ENCODE measurements around the gene AFMID.

The AFMID gene

DNA sequence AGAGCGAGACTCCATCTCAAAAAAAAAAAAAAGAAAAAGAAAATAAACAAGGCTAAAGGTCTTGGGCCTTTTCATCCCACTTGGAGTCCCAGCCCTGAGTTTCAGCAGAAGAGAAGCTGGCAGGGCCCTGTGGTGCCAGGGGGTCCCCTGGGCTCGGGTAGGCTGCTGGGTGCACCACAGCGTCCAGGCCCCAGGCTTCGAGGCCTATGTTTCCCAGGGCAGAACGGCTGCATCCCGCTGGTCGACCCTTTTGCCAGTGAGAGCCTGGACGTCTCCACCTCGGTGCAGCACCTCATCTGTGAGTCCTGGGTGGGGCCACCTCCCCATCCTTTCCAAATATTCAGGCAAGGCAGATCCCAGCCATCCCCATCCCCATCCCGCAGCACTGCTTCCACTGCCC lies 46.5 kb downstream of the AFMID start:
- Histone ChIP-seq H3K4me1 (ENCODE audit: control insufficient read depth, insufficient read depth, low read length) (no peaks in the 10 kb centered on the region), H3K36me3 (ENCODE audit: control insufficient read depth in 2 of 2, insufficient read depth in 1 of 2, low read length in 2 of 2) (no peaks in the 10 kb centered on the region), H3K9me3 (ENCODE audit: control insufficient read depth, insufficient read depth, low read depth, low read length) (no peaks in the 10 kb centered on the region), H3K4me3 (ENCODE audit: low read depth, low read length) (no peak overlapping the region), H3K27ac (ENCODE audit: extremely low read depth, low read depth, low read length) (no peak overlapping the region)
- TF ChIP-seq ZNF366 (tag by site-specific recombination; conservative IDR thresholded peaks at IDR 0.05) (no peak), ZNF174 (tag by site-specific recombination; IDR thresholded peaks at IDR 0.05) (no peak), ZNF544 (tag by site-specific recombination; IDR thresholded peaks at IDR 0.05) (no peak), ZNF701 (tag by site-specific recombination; IDR thresholded peaks at IDR 0.05) (no peak), SP2 (tag by site-specific recombination; IDR thresholded peaks at IDR 0.05) (no peak), ZNF626 (tag by site-specific recombination; IDR thresholded peaks at IDR 0.05) (no peak), ZNF776 (tag by site-specific recombination; IDR thresholded peaks at IDR 0.05; ENCODE audit: borderline replicate concordance) (no peak), ZNF239 (tag by site-specific recombination; IDR thresholded peaks at IDR 0.05) (no peak), ZNF175 (tag by site-specific recombination; IDR thresholded peaks at IDR 0.05) (no peak), ZNF155 (tag by site-specific recombination; IDR thresholded peaks at IDR 0.05) (no peak), ZNF654 (tag by site-specific recombination; IDR thresholded peaks at IDR 0.05; ENCODE audit: low read depth) (no peak), ZNF10 (tag by site-specific recombination; IDR thresholded peaks at IDR 0.05) (no peak), ZNF843 (tag by site-specific recombination; IDR thresholded peaks at IDR 0.05) (no peak), HOXD13 (CRISPR knock-in tag; IDR thresholded peaks at IDR 0.05; ENCODE audit: borderline replicate concordance) (no peak), ZNF324 (tag by site-specific recombination; IDR thresholded peaks at IDR 0.05) (no peak), KLF9 (tag by site-specific recombination; IDR thresholded peaks at IDR 0.05; ENCODE audit: low read depth) (no peak)
- TF ChIP-seq, protein P1, sequence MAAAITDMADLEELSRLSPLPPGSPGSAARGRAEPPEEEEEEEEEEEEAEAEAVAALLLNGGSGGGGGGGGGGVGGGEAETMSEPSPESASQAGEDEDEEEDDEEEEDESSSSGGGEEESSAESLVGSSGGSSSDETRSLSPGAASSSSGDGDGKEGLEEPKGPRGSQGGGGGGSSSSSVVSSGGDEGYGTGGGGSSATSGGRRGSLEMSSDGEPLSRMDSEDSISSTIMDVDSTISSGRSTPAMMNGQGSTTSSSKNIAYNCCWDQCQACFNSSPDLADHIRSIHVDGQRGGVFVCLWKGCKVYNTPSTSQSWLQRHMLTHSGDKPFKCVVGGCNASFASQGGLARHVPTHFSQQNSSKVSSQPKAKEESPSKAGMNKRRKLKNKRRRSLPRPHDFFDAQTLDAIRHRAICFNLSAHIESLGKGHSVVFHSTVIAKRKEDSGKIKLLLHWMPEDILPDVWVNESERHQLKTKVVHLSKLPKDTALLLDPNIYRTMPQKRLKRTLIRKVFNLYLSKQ (tag by site-specific recombination; IDR thresholded peaks at IDR 0.05; ENCODE audit: borderline replicate concordance), result no peak
- TF ChIP-seq, protein P2, sequence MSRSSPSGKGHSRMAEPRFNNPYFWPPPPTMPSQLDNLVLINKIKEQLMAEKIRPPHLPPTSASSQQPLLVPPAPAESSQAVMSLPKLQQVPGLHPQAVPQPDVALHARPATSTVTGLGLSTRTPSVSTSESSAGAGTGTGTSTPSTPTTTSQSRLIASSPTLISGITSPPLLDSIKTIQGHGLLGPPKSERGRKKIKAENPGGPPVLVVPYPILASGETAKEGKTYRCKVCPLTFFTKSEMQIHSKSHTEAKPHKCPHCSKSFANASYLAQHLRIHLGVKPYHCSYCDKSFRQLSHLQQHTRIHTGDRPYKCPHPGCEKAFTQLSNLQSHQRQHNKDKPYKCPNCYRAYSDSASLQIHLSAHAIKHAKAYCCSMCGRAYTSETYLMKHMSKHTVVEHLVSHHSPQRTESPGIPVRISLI (tag by site-specific recombination; IDR thresholded peaks at IDR 0.05), result no peak
- ChIA-PET CTCF (interaction anchor here (8.6 kb wide), 1 partner anchor 16 kb away, joined by 60 read pairs; no protein-coding TSS in a partner anchor), POLR2A (no interaction called here)

DNA sequence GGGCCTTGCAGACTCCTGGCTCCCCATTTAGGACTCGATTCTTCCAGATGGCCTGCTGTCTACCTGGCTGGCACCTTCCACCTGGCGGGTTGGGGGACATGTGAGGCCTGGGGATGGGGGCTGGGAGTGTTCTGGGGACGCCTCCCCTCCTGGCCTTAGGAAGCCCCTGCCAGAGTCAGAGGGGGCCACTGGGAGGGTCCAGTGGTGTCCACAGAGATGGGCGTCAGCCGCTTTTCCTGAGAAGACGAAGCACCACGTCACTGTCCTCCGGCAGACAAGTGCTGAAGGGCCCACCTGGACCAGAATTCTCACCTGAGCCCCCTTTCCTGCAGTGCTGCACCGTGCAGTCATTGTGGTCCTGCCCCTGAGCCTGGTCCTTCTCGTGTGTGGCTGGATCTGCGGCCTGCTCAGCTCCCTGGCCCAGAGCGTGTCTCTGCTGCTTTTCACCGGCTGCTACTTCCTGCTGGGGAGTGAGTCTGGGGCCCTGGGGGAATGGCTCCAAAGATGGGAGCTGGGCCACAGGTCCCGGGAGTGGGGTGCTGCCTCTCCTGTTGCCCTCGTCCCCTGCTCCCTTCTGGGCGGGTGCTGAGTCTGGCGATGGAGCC lies 47.2 kb downstream of the AFMID start:
- Histone ChIP-seq H3K4me1 (ENCODE audit: control insufficient read depth, insufficient read depth, low read length) (no peaks in the 10 kb centered on the region), H3K36me3 (ENCODE audit: control insufficient read depth in 2 of 2, insufficient read depth in 1 of 2, low read length in 2 of 2) (no peaks in the 10 kb centered on the region), H3K27ac (ENCODE audit: extremely low read depth, low read depth, low read length) (no peak overlapping the region), H3K4me3 (ENCODE audit: low read depth, low read length) (no peak overlapping the region), H3K9me3 (ENCODE audit: control insufficient read depth, insufficient read depth, low read depth, low read length) (no peaks in the 10 kb centered on the region)
- CTCF ChIA-PET, result interaction anchor here (1.0 to 8.6 kb wide), 2 partner anchors 15 to 26 kb away, joined by 4 to 60 read pairs; no protein-coding TSS in a partner anchor
- POLR2A ChIA-PET, result no interaction called here
- TF ChIP-seq ZNF791 (tag by site-specific recombination; IDR thresholded peaks at IDR 0.05) (no peak), ZNF202 (tag by site-specific recombination; IDR thresholded peaks at IDR 0.05; ENCODE audit: borderline replicate concordance) (no peak), BCL11B (tag by site-specific recombination; IDR thresholded peaks at IDR 0.05; ENCODE audit: low read depth) (no peak), ZNF292 (tag by site-specific recombination; IDR thresholded peaks at IDR 0.05; ENCODE audit: borderline replicate concordance, low read depth) (no peak), ZNF335 (tag by site-specific recombination; conservative IDR thresholded peaks at IDR 0.05) (no peak), ZNF76 (tag by site-specific recombination; IDR thresholded peaks at IDR 0.05; ENCODE audit: borderline replicate concordance, low read depth) (no peak)
- TF ChIP-seq, protein P3, sequence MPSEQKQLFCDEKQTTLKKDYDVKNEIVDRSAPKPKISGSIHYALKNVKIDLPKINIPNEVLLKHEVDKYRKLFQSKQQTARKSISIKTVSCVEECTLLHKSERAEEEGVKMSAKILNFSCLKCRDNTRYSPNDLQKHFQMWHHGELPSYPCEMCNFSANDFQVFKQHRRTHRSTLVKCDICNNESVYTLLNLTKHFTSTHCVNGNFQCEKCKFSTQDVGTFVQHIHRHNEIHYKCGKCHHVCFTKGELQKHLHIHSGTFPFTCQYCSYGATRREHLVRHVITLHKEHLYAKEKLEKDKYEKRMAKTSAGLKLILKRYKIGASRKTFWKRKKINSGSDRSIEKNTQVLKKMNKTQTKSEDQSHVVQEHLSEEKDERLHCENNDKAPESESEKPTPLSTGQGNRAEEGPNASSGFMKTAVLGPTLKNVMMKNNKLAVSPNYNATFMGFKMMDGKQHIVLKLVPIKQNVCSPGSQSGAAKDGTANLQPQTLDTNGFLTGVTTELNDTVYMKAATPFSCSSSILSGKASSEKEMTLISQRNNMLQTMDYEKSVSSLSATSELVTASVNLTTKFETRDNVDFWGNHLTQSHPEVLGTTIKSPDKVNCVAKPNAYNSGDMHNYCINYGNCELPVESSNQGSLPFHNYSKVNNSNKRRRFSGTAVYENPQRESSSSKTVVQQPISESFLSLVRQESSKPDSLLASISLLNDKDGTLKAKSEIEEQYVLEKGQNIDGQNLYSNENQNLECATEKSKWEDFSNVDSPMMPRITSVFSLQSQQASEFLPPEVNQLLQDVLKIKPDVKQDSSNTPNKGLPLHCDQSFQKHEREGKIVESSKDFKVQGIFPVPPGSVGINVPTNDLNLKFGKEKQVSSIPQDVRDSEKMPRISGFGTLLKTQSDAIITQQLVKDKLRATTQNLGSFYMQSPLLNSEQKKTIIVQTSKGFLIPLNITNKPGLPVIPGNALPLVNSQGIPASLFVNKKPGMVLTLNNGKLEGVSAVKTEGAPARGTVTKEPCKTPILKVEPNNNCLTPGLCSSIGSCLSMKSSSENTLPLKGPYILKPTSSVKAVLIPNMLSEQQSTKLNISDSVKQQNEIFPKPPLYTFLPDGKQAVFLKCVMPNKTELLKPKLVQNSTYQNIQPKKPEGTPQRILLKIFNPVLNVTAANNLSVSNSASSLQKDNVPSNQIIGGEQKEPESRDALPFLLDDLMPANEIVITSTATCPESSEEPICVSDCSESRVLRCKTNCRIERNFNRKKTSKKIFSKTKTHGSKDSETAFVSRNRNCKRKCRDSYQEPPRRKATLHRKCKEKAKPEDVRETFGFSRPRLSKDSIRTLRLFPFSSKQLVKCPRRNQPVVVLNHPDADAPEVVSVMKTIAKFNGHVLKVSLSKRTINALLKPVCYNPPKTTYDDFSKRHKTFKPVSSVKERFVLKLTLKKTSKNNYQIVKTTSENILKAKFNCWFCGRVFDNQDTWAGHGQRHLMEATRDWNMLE (tag by site-specific recombination; conservative IDR thresholded peaks at IDR 0.05; ENCODE audit: low read depth), result no peak
- TF ChIP-seq, protein P2 (tag by site-specific recombination; IDR thresholded peaks at IDR 0.05), result no peak
